ENCODE data around the gene JADE2.
A peak's percentile ranks its signal among the peaks of the same experiment; 100 is the strongest.

- TF ChIP-seq CTCF (IDR thresholded peaks at IDR 0.05 in 2 of 3, conservative IDR thresholded peaks at IDR 0.05 in 1 of 3; ENCODE audit: borderline replicate concordance in 1 of 3, insufficient read depth in 1 of 3, low read depth in 2 of 3, low read length in 2 of 3): peak; percentile 36 to 61 (median 54); a peak in 5 of 6 replicates
- no peak for TF ChIP-seq ELF1 (IDR thresholded peaks at IDR 0.05; ENCODE audit: borderline replicate concordance, low read depth)
- no peak for TF ChIP-seq POLR2A (IDR thresholded peaks at IDR 0.05; ENCODE audit: borderline replicate concordance, extremely low read depth, insufficient read depth, insufficient read length)
- no peak for TF ChIP-seq SP1 (IDR thresholded peaks at IDR 0.05; ENCODE audit: low read depth)
- TF ChIP-seq, protein P1, sequence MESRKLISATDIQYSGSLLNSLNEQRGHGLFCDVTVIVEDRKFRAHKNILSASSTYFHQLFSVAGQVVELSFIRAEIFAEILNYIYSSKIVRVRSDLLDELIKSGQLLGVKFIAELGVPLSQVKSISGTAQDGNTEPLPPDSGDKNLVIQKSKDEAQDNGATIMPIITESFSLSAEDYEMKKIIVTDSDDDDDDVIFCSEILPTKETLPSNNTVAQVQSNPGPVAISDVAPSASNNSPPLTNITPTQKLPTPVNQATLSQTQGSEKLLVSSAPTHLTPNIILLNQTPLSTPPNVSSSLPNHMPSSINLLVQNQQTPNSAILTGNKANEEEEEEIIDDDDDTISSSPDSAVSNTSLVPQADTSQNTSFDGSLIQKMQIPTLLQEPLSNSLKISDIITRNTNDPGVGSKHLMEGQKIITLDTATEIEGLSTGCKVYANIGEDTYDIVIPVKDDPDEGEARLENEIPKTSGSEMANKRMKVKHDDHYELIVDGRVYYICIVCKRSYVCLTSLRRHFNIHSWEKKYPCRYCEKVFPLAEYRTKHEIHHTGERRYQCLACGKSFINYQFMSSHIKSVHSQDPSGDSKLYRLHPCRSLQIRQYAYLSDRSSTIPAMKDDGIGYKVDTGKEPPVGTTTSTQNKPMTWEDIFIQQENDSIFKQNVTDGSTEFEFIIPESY (IDR thresholded peaks at IDR 0.05; ENCODE audit: extremely low read depth, insufficient replicate concordance, low read length): no peak
- TF ChIP-seq ATF3 (IDR thresholded peaks at IDR 0.05): no peak
- TF ChIP-seq EZH2phosphoT487 (IDR thresholded peaks at IDR 0.05; ENCODE audit: borderline replicate concordance): no peak
- TF ChIP-seq, protein P2, sequence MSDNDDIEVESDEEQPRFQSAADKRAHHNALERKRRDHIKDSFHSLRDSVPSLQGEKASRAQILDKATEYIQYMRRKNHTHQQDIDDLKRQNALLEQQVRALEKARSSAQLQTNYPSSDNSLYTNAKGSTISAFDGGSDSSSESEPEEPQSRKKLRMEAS (IDR thresholded peaks at IDR 0.05): no peak
- no peak for TF ChIP-seq REST (IDR thresholded peaks at IDR 0.05; ENCODE audit: low read depth)
- no peak for TF ChIP-seq ZNF274 (IDR thresholded peaks at IDR 0.05; ENCODE audit: low read depth, low read length)
- no peak for TF ChIP-seq CEBPB (IDR thresholded peaks at IDR 0.05; ENCODE audit: low read depth)
- TF ChIP-seq EGR1 (IDR thresholded peaks at IDR 0.05; ENCODE audit: low read depth): no peak
- no peak for TF ChIP-seq EZH2 (IDR thresholded peaks at IDR 0.05)
- no peak for TF ChIP-seq SRF (IDR thresholded peaks at IDR 0.05; ENCODE audit: low read depth)
These were observed 36.4 kb downstream of the JADE2 start for GRCh38 chr5:134561871-134562296.
